A172 (cell line): ENCODE results near the gene WSB2. TPM values are rescaled to one million over a fixed set of nuclear protein-coding genes. Genes with fewer than 3 reads are reported as not detected.

Experiments used
- DNase-seq: peaks from one replicate; pipeline ENCODE4 v3.0.0-alpha.2; 2015; ENCODE audit warnings: low spot score
- total RNA-seq: library from RNA; depleted of rRNA; stranded (reverse); fragments of >200 nt; shearing (Covaris generic); gene quantifications from 2 replicates; pipeline ENCODE4 v1.2.3, GENCODE V29; 2014

Gene WSB2
- total RNA-seq, 1 experiment from 2014 or later: 112 TPM

GRCh38 chr12:118061873-118062843 is 1.2 kb upstream of the WSB2 start:
- DNase-seq: peak; percentile 53

- DNase-seq: peak; percentile 14
Measured at GRCh38 chr12:118060301-118061010, 523 bp downstream of the WSB2 start.

DNA sequence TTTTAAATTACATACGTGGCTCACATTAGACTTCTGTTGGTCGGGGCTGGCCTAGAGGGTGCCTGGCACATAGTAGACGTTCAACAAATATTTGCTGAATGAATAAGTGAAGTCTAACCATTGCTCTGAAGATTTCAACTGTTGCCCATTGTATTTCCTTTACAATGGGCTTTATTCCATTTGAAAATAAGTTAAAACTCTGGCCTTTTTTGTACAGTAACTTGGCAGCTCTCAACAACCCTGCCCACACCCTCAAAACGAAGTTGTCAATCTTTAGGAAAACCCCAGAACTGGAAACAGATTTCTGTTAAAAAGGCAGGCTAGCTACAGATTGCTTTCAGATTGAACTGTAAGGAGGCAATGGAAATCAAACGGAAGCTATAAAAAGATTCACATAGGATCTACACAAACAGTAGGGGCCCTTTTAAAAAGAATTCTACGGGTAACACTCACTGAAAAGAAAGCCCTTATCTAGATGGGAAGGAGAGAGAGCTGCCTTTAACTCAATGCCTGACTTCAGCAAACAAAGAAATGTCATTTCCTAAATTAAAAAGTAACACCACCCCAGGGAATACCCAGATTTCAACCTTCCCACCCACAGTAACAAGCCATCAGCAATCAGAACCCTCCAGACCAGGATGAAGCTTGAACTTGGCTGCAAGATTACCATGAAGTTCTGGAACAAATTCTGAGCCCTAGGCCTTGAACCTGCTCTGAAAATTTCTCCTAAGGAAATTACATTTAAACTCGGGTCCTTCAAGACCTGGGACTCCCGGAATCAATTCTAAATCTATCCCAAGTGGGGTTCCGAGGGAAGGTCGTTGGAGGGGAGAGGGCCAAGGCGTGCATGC is 1.4 kb downstream of the WSB2 start:
- DNase-seq: no peak

GRCh38 chr12:118058881-118059280 is 2.1 kb downstream of the WSB2 start:
- no peak for DNase-seq

DNA sequence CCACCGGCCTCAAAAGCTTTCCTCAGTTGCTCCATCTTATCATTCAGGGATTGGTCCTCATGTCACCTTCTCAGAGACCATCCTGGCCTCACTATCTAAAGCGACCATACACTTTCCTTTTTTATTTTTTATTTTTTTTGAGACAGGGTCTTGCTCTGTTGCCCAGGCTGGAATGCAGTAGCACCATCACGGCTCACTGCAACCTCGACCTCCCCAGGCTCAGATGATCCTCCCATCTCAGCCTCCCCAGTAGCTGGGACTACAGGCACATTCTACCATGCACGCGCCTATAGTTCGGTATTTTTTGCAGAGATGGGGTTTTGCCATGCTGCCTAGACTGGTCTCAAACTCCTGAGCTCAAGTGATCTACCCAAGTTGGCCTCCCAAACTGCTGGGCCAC is 2.8 kb downstream of the WSB2 start:
- no peak for DNase-seq

DNA sequence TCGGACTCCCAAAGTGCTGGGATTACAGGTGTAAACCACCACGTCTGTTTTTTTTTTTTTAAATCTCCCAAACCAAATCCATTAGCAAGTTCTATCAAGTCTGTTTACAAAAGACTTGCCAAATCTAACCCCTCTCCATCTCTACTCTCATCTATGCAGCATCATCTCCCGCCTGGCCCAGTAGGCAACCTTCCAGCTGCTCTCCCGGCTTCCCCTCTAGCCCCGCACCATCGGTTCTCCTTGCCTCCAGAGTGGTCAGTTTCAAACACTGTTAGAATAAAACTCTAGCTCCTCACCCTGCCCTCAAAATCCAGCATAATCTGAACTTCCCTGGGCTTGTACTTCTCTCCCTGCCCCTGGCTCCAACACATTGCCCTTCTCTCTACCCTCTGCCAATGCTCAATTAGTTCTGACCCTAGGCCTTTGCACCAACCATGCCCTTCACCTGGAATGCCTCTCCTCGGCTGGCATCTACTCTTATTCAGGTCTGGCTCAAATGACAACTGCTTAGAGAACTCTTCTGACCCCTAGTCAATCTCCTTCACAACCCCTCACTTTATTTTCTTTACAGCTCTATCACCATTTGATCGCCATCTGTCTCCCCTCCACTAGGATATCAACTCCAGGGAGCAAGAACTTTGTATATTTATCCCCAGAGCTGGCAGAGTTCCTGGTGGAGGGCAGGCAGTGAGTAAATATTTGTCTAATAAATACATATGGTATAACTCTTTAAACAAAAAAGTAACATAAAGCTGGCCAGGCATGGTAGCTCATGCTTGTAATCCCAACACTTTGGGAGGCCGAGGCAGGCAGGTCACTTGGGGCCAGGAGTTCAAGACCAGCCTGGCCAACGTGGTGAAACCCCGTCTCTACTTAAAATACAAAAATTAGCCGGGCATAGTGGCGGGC is 4.9 kb downstream of the WSB2 start:
- DNase-seq: no peak

DNA sequence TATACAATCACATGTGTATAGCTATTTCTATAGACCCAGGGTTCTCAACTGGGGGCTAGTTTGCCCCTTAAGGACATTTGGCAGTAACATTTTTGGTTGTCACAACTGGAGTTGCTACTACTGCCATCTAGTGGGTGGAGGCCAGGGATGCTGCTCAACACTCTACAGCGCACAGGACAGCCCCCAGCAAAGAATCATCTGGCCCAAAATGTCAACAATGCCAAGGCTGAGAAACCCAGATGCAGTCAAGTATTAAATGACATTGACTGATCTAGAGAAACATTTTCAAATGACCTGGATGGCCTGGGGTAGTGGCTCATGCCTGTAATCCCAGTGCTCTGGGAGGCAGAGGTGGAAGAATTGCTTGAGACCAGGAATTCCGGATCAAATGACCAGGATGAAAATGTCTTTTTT is 5.8 kb downstream of the WSB2 start:
- peak; percentile 51 for DNase-seq

- DNase-seq: no peak
Measured at GRCh38 chr12:118053071-118053985, 7.7 kb downstream of the WSB2 start.

DNA sequence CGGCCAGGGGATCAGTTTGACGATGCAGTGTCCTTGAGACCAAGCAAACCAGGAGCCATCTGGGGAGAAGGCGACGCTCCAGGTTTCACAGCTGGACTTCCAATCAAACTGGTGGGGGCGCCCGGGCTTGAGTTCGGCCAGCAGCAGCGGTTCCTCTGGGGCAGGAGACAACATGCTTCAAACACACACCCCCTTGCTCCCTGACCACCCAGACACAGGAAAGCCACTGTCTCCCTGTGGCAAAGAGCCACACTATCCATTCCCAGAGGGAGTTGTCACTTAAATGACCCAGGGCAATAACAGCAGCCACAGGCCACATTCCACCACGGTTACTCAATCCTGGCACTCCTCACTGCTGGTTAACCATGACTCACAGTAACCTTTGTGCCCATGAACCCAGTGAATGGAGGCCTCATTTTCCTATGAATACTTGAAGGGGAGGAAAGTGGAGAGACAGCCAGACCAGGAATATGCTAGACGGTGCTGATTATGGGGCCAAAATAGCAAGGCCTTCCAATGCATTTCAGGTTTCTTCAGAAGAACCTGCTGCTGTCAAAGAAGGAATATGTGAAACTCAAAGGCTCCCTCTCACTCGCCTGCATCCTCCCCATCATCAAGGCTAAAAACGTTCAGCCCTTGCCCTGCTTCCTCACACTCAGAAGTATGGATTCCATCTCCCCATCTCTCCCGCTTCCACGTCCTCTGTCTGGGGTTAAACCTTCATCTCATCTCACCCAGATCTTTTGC is 8.5 kb downstream of the WSB2 start:
- DNase-seq: peak; percentile 99

GRCh38 chr12:118050972-118051910 is 9.7 kb downstream of the WSB2 start:
- DNase-seq: no peak

GRCh38 chr12:118046430-118046829 is 14.5 kb downstream of the WSB2 start:
- no peak for DNase-seq

DNA sequence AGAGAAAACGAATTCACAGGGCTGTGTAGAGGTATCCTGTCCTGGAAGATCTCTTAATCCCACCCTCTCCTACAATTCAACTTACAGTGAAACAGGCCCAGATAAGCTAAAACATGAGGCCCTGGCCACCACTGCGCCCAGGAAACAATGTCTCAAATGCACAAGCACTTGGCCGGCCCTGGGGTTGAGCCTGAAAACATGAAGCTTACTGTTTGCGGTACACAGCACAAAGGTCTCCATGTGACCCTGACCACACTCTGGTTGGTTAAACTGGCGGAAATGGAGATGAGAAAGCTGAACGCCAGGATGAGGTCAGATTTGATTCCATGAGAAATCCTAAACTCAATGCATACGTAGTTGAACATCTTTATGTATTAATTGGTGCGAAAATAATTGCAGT is 16.4 kb downstream of the WSB2 start:
- no peak for DNase-seq

GRCh38 chr12:118044075-118044474 is 16.9 kb downstream of the WSB2 start:
- DNase-seq: no peak

DNA sequence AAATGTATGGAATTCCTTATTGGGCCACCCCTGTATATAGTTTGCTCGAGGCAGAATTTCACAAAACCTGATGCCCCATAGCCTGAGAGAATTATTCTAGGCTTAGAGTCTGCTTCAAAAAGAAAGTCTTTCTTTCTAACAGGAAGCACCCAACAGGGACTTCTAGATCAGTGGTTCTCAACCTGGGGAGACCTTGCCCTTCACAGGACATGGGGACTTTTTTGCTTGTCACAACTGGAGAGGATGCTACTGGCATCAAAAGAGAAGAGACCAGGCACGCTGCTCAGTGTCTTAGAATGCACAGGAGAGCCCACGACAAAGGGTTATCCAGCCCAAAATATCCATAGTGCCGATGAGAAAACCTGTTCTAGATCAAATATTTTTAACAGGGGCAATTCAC is 18.9 kb downstream of the WSB2 start:
- DNase-seq: no peak

DNA sequence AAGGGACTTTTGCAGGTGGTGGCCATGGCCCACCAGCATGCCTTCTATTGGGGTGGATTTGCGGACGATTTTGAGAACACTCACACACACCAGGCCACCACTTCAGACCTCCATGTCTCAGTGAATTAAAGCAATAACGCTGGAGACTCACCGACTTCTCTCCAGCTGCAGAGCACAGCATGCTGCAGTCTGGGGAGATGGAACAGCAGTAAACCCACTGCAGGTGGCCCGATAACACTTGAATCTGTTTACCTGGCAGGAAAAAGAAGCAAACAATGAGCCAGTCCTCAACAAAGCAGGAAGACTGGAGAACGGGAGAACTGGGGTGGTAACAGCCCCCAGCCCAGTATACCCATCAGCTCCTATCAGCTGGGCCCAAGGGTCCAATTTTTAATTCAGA is 22.8 kb downstream of the WSB2 start:
- no peak for DNase-seq

DNA sequence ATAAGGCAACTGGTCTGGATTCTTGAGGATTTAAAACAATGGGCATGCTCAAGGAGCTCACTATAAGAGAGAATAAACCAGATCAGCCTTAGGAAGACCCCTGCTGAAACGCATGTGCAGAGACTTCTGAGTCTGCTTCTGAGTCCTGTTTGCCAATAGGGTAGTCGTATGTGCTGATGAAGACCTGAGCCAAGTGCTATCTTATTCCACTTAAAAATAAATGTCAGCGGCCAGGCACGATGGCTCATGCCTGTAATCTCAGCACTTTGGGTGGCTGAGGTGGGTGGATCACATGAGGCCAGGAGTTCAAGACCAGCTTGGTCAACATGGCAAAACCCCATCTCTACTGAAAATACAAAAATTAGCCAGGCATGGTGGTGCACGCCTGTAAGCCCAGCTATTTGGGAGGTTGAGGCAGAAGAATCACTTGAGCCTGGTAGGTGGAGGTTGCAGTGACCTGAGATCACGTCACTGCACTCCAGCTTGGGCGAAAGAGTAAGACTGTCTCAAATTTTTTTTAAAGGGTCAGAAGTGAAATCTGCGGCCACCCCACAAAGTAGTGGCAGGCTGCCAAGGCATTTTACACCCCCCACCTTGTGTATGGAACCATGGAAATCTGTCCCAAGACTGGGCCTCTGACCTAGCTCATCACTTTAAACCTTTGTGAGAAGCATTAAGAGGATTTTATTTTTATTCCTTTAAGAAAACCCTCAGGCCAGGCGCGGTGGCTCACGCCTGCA is 24.1 kb downstream of the WSB2 start:
- DNase-seq: no peak
